Lower leg skin (tissue), 4 donors: Measurements from ENCODE around the gene LMBR1L. TPM values are rescaled to one million over a fixed set of nuclear protein-coding genes. Genes with fewer than 3 reads are reported as not detected.
"Not testable (repeated sequence)": the region's sequence is repeated elsewhere in the genome, so short reads cannot be mapped to it uniquely, and the experiment has no call there.

Experiments
- DNase-seq, 2 donors: peaks; one replicate each; pipeline ENCODE4 v3.0.0-alpha.2; 2019; ENCODE audit warnings: low spot score in 2 of 2
- H3K4me3 ChIP-seq: fragments of 200-600 bp; sonication (generic); 2 replicates; pipeline ENCODE4 v1.5.1; 2017; ENCODE audit warnings: mild to moderate bottlenecking, low read depth; ENCODE audit not compliant: poor library complexity, severe bottlenecking
- CTCF ChIP-seq, 3 donors: fragments of 450-650 bp; IDR thresholded peaks; one replicate each; pipeline ENCODE4 v1.5.1; 2016; ENCODE audit warnings: antibody characterized with exemption in 3 of 3, mild to moderate bottlenecking in 3 of 3, moderate library complexity in 2 of 3
- POLR2A ChIP-seq, 2 donors: fragments of 450-650 bp; IDR thresholded peaks; one replicate each; pipeline ENCODE4 v1.6.1; 2016 to 2017; ENCODE audit warnings: antibody characterized with exemption in 2 of 2, mild to moderate bottlenecking in 1 of 2, moderate library complexity in 1 of 2
- WGBS, 2 donors: methylation state at CpG; one replicate each; pipeline ENCODE4 v1.1.5; 2018; 5-methylcytosine and 5-hydroxymethylcytosine counted together
- intact Hi-C: fragments of 100-400 bp; cut with DNase I; formaldehyde crosslinking; loops from one replicate; pipeline ENCODE4 v1.15.0; 2023; ENCODE audit warnings: low total_unique reads
- total RNA-seq, 4 donors: library from RNA; depleted of rRNA; stranded (reverse); fragments of >200 nt; gene quantifications; one replicate each; pipeline ENCODE4 v1.1.0, GENCODE V29; 2016

The LMBR1L gene
- total RNA-seq, 4 donors from 2014 or later = 39.7 to 129 (median 49.4) TPM

GRCh38 chr12:49068879-49069506 lies 41.7 kb downstream of the LMBR1L start:
- TF ChIP-seq POLR2A (IDR thresholded peaks at IDR 0.05) (no peak), CTCF (IDR thresholded peaks at IDR 0.05) (no peak)
- 14 to 20% methylated on average over 21 of the region's 21 CpGs for WGBS, 2 donors
- DNase-seq = no peak
- intact Hi-C loops = no loop called here
- peak overlapping the region; percentile 81 for H3K4me3 ChIP-seq

- 86 to 87% methylated on average over 4 of the region's 4 CpGs for WGBS, 2 donors
- intact Hi-C loops = no loop called here
- no peak for DNase-seq
- TF ChIP-seq POLR2A (IDR thresholded peaks at IDR 0.05) = no peak
- no peak for TF ChIP-seq CTCF (IDR thresholded peaks at IDR 0.05)
- no peak overlapping the region for H3K4me3 ChIP-seq
Observed at GRCh38 chr12:49066120-49066519, 44.5 kb downstream of the LMBR1L start.

GRCh38 chr12:49064767-49065152 lies 45.9 kb downstream of the LMBR1L start:
- intact Hi-C loops = no loop called here
- DNase-seq = no peak
- 91 to 92% methylated on average over 5 of the region's 5 CpGs for WGBS, 2 donors
- H3K4me3 ChIP-seq = no peak overlapping the region
- no peak for TF ChIP-seq CTCF (IDR thresholded peaks at IDR 0.05)
- TF ChIP-seq POLR2A (IDR thresholded peaks at IDR 0.05) = no peak

- H3K4me3 ChIP-seq, DNase-seq, intact Hi-C loops: not testable (repeated sequence)
- 88% methylated on average over 17 of the region's 17 CpGs for WGBS, 2 donors
Observed at GRCh38 chr12:49061916-49062315, 48.7 kb downstream of the LMBR1L start.

GRCh38 chr12:49061157-49061650 lies 49.4 kb downstream of the LMBR1L start:
- 6% methylated on average over 16 of the region's 16 CpGs for WGBS, 2 donors
- H3K4me3 ChIP-seq = peak overlapping the region; percentile 96
- DNase-seq = no peak
- no peak for TF ChIP-seq CTCF (IDR thresholded peaks at IDR 0.05)
- no peak for TF ChIP-seq POLR2A (IDR thresholded peaks at IDR 0.05)
- intact Hi-C loops = no loop called here

DNA sequence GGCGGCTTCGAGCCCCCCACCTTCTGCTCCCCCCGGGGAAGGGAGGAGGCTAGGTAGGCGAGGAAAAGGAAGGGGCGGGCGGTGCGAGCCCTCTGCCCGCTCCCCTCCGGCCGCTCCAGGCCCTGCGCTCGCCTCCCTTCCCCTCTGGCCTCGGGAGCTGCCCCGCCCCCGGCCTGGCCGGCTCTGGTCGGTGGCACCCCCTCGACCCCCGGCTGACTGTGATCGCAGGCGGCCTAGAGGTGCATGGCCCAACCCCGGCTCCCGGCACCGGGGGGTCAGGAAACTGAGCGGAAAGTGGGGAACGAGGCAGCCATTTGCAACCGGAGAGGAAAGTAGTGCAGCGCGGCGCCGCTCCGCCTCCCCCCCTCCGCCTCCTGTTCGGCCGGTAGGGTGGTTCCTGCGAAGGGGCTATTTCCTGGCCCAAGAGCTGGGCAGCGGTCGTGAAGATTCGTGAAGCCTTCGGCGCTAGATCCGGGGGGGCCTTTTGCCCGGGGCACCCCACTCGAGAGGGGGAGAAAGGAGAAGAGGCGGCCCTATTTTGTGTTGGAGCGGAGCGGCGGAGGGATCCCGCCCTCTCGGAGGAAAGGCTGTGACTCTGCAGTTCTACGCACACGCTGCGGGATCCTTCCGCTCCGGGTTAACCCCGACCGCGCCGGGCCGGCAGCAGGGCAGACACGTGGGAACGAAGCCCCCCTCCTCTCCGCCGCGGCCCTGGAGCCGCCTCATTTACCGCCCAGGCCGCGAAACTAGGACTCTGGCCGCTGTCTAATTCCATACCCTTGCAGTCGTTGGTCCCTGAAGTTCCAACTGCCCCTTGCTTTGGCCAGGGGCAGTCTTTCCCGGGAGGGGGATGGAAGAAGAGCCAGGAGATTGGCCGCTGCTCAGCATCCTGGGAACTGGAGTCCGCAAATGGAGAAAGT lies 50.1 kb downstream of the LMBR1L start, which contains the start of gene KMT2D:
Gene KMT2D, minus strand, starts transcription at position 558 of the 920 bp plus-strand sequence. CDS start 5,470 bp downstream, outside the sequence.
- intact Hi-C loops = no loop called here
- H3K4me3 ChIP-seq = peak within 1 kb of the TSS; percentile 96
- 1% methylated on average over 45 to 46 of the region's 74 CpGs for WGBS, 2 donors
- peak in 1 of 3 donors; percentile 41 for TF ChIP-seq CTCF (IDR thresholded peaks at IDR 0.05)
- TF ChIP-seq POLR2A (IDR thresholded peaks at IDR 0.05) = peak in 1 of 2 donors; percentile 17
- DNase-seq = peak; percentile 86 to 97
